HepG2 (cell line): ENCODE measurements around the gene TMEM184B.

Experiments used
- CTCF ChIP-seq: sonication (generic); formaldehyde crosslinking; IDR thresholded peaks from 2 replicates; pipeline ENCODE4 v1.5.0; 2020; ENCODE audit warnings: mild to moderate bottlenecking, missing genetic modification reagents, moderate library complexity
- FOXJ3 ChIP-seq: sonication (generic); formaldehyde crosslinking; IDR thresholded peaks from 2 replicates; pipeline ENCODE4 v1.4.0; 2020; ENCODE audit warnings: missing genetic modification reagents, mild to moderate bottlenecking, borderline replicate concordance
- HCFC1 ChIP-seq: fragments of 150-350 bp; IDR thresholded peaks from 2 replicates; pipeline ENCODE4 v1.6.1; 2014; ENCODE audit warnings: low read depth, low read length
- MYC ChIP-seq: sonication (generic); formaldehyde crosslinking; IDR thresholded peaks from 2 replicates; pipeline ENCODE4 v1.9.0; 2021; ENCODE audit warnings: missing genetic modification reagents, borderline replicate concordance
- RAD21 ChIP-seq: fragments of 450-650 bp; formaldehyde crosslinking; IDR thresholded peaks from 2 replicates; pipeline ENCODE4 v1.5.0; 2020; ENCODE audit warnings: mild to moderate bottlenecking
- TAF1 ChIP-seq: sonication (generic); formaldehyde crosslinking; IDR thresholded peaks from 2 replicates; pipeline ENCODE4 v1.4.0; 2020; ENCODE audit warnings: missing genetic modification reagents
- TARDBP ChIP-seq: sonication (generic); formaldehyde crosslinking; IDR thresholded peaks from 2 replicates; pipeline ENCODE4 v1.8.0; 2022; ENCODE audit warnings: mild to moderate bottlenecking, missing genetic modification reagents
- U2AF2 ChIP-seq: fragments of 200-400 bp; formaldehyde crosslinking; IDR thresholded peaks from 2 replicates; pipeline ENCODE4 v1.6.1; 2017; ENCODE audit warnings: low read depth, mild to moderate bottlenecking, low read length
- ZBTB33 ChIP-seq: sonication (generic); formaldehyde crosslinking; IDR thresholded peaks from 2 replicates; pipeline ENCODE4 v1.4.0; 2020; ENCODE audit warnings: missing genetic modification reagents
- ZNF274 ChIP-seq: sonication (generic); formaldehyde crosslinking; IDR thresholded peaks from 2 replicates; pipeline ENCODE4 v1.5.1; 2020; ENCODE audit warnings: mild to moderate bottlenecking, missing genetic modification reagents

DNA sequence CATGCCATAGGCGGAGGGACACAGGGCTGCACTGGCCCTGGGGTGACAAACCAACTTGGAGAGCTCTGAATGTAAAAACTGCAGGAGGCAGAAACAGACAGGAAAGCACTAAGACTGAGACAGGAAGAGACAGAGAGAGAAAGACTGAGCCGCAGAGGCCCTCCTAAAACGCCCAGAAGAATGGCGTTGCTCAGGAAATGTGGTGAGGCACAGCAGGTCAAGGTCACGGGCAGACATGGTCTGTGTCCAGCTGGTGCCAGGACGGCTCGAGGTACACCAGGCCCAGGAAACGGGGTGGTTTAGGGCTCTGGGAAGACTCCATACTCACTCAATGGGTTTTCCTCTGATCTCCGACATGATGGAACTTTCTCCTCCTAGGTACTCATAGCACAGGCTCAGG lies 41.9 kb downstream of the TMEM184B start:
- no peak for TF ChIP-seq ZNF274 (CRISPR knock-in tag)
- no peak for TF ChIP-seq U2AF2
- TF ChIP-seq HCFC1: no peak
- TF ChIP-seq TAF1 (CRISPR knock-in tag): no peak
- TF ChIP-seq FOXJ3: no peak
- no peak for TF ChIP-seq RAD21
- TF ChIP-seq ZBTB33 (CRISPR knock-in tag): no peak
- TF ChIP-seq TARDBP: no peak
- no peak for TF ChIP-seq MYC
- TF ChIP-seq CTCF (CRISPR knock-in tag): no peak
